ENCODE results near the gene NRF1.

GRCh38 chr7:129723679-129724078, 112.2 kb downstream of the NRF1 start:
- TF ChIP-seq CTCF (IDR thresholded peaks at IDR 0.05), result no peak
- no peak for TF ChIP-seq POLR2A (IDR thresholded peaks at IDR 0.05)

All from adrenal gland (tissue), 5 donors.